ENCODE measurements around the gene PLXNB2.

- no peak for TF ChIP-seq SP7 (tag by site-specific recombination; IDR thresholded peaks at IDR 0.05)
- TF ChIP-seq CTCF (tag by site-specific recombination; IDR thresholded peaks at IDR 0.05) = no peak
- no peak for TF ChIP-seq PBX3 (CRISPR knock-in tag; IDR thresholded peaks at IDR 0.05)
- no peak for TF ChIP-seq ZNF140 (tag by site-specific recombination; IDR thresholded peaks at IDR 0.05)
- no peak for TF ChIP-seq PRDM10 (tag by site-specific recombination; IDR thresholded peaks at IDR 0.05)
- TF ChIP-seq BCL11A (tag by site-specific recombination; IDR thresholded peaks at IDR 0.05; ENCODE audit: low read depth) = no peak
- no peak for TF ChIP-seq ZNF747 (tag by site-specific recombination; IDR thresholded peaks at IDR 0.05)
Observed at GRCh38 chr22:50299785-50300619, 7.4 kb downstream of the PLXNB2 start.

Data from HEK293 (cell line).